ENCODE measurements around the gene LRRC8D. TPM values are rescaled to one million over a fixed set of nuclear protein-coding genes. Genes with fewer than 3 reads are reported as not detected.

The LRRC8D gene
- total and polyA plus RNA-seq, 2 experiments from 2014 or later = 23.6 to 48.8 TPM

DNA sequence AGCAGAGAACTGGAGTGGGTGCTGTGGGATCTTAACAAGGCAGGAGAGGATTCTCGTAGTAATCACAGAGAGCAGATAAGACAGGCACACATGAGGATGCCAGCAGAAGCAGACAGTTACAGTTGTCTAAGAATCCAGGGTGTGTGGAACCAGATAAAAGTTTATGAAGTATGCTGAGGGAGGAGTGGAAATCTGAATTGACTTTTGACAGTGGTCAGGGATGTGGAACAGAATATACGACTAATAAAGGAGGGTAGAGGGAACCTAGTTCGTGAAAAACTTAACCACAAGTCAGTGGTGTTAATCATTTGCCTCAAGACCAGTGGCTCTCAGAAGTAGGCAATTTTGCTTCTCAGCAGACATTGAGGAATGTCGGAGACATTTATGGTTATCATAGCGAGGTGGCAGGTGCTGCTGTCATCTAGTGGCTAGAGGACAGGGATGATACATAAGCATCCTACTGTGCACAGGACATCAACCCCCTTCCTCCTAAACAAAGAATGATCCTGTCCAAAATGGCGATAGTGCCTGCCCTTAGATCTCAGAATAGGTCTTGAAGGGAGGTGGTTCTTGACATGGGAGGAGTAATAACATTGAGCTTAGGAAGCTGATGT, 3.0 kb downstream of the LRRC8D start:
- Mint-ChIP-seq H3K27me3 (ENCODE audit: insufficient read depth, low read depth, poor library complexity) (peaks cover 10% of the 10 kb centered on the region), H3K4me1 (peaks cover 42% of the 10 kb centered on the region), H3K4me3 (peak overlapping the region; percentile 88), H3K9me3 (no peaks in the 10 kb centered on the region; the same call in 2 of the 3 replicates), H3K36me3 (ENCODE audit: low read depth) (peaks cover 40% of the 10 kb centered on the region), H3K27ac (peak overlapping the region; percentile 19; the same call in 1 of the 2 replicates)
- peak overlapping the region; percentile 99; the same call in 1 of the 2 replicates for H3K4me2 ChIP-seq
- TF ChIP-seq CREB1 (CRISPR knock-in tag; IDR thresholded peaks at IDR 0.05; ENCODE audit: low read depth) (no peak), ZNF462 (CRISPR knock-in tag; IDR thresholded peaks at IDR 0.05) (no peak), EZH2phosphoT487 (IDR thresholded peaks at IDR 0.05; ENCODE audit: unreplicated experiment) (no peak), NANOG (IDR thresholded peaks at IDR 0.05; ENCODE audit: borderline replicate concordance) (no peak), ZNF114 (CRISPR knock-in tag; IDR thresholded peaks at IDR 0.05) (no peak), ZNF331 (CRISPR knock-in tag; IDR thresholded peaks at IDR 0.05; ENCODE audit: low read depth) (no peak), EZH2 (IDR thresholded peaks at IDR 0.05; ENCODE audit: low read depth, unreplicated experiment) (no peak), POLR2AphosphoS5 (IDR thresholded peaks at IDR 0.05; ENCODE audit: low read depth) (no peak), STAT1 (IDR thresholded peaks at IDR 0.05; ENCODE audit: unreplicated experiment) (no peak), JUNB (IDR thresholded peaks at IDR 0.05; ENCODE audit: unreplicated experiment) (no peak), REST (IDR thresholded peaks at IDR 0.05; ENCODE audit: unreplicated experiment) (no peak)
- TF ChIP-seq, protein P1, sequence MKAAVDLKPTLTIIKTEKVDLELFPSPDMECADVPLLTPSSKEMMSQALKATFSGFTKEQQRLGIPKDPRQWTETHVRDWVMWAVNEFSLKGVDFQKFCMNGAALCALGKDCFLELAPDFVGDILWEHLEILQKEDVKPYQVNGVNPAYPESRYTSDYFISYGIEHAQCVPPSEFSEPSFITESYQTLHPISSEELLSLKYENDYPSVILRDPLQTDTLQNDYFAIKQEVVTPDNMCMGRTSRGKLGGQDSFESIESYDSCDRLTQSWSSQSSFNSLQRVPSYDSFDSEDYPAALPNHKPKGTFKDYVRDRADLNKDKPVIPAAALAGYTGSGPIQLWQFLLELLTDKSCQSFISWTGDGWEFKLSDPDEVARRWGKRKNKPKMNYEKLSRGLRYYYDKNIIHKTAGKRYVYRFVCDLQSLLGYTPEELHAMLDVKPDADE (IDR thresholded peaks at IDR 0.05) = no peak
- TF ChIP-seq, protein P2, sequence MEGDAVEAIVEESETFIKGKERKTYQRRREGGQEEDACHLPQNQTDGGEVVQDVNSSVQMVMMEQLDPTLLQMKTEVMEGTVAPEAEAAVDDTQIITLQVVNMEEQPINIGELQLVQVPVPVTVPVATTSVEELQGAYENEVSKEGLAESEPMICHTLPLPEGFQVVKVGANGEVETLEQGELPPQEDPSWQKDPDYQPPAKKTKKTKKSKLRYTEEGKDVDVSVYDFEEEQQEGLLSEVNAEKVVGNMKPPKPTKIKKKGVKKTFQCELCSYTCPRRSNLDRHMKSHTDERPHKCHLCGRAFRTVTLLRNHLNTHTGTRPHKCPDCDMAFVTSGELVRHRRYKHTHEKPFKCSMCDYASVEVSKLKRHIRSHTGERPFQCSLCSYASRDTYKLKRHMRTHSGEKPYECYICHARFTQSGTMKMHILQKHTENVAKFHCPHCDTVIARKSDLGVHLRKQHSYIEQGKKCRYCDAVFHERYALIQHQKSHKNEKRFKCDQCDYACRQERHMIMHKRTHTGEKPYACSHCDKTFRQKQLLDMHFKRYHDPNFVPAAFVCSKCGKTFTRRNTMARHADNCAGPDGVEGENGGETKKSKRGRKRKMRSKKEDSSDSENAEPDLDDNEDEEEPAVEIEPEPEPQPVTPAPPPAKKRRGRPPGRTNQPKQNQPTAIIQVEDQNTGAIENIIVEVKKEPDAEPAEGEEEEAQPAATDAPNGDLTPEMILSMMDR (conservative IDR thresholded peaks at IDR 0.05; ENCODE audit: low read depth in 2 of 2) = no peak
- DNase-seq (ENCODE audit: low spot score) (no peak), ATAC-seq (no peak)
- H3K4me3 ChIP-seq = peak overlapping the region; percentile 96; the same call in 1 of the 2 replicates
- 0 out of 2 replicates have a peak, but pooled peaks cover 5% of the 10 kb centered on the region for H3K27me3 ChIP-seq (ENCODE audit: insufficient read depth)
- no peaks in the 10 kb centered on the region for H3K9me2 ChIP-seq (ENCODE audit: insufficient read depth)
- no peak overlapping the region for H3K27ac ChIP-seq (ENCODE audit: low read depth)
- 0 out of 2 replicates have a peak, but pooled peaks cover 4% of the 10 kb centered on the region for H3K36me3 ChIP-seq (ENCODE audit: insufficient read depth)
- peaks cover 87% of the 10 kb centered on the region for H3K79me2 ChIP-seq (replicated peaks; ENCODE audit: insufficient read depth)
- H2AFZ ChIP-seq = no peak overlapping the region
- 0 out of 2 replicates have a peak, but pooled peaks cover 5% of the 10 kb centered on the region for H3F3A ChIP-seq (replicated peaks; ENCODE audit: low read depth)
- peaks cover 10% of the 10 kb centered on the region for H4K20me1 ChIP-seq (replicated peaks; ENCODE audit: insufficient read depth)
- H3K4me1 ChIP-seq (ENCODE audit: insufficient read depth) = peaks cover 34% of the 10 kb centered on the region
